GM18861 (cell line): ENCODE data around the gene DET1.

Experiments
- ATAC-seq: cut with Tn5 transposase; IDR thresholded peaks from one replicate; pipeline ENCODE4 v1.9.1; 2021; ENCODE audit not compliant: unreplicated experiment

DET1 gene

GRCh38 chr15:88467935-88468528 is 78.4 kb downstream of the DET1 start:
- ATAC-seq: no peak

- ATAC-seq: peak; percentile 83
Observed at GRCh38 chr15:88467073-88467934, 79.2 kb downstream of the DET1 start, which contains the start of the genes MRPL46 and MRPS11. MRPL46 (minus strand) TSS chr15:88467388; CDS start chr15:88467377, 11 bp downstream. MRPS11 (plus strand) TSS chr15:88467708; CDS start chr15:88467718, 10 bp downstream.

GRCh38 chr15:88465633-88466224 is 80.8 kb downstream of the DET1 start:
- no peak for ATAC-seq

DNA sequence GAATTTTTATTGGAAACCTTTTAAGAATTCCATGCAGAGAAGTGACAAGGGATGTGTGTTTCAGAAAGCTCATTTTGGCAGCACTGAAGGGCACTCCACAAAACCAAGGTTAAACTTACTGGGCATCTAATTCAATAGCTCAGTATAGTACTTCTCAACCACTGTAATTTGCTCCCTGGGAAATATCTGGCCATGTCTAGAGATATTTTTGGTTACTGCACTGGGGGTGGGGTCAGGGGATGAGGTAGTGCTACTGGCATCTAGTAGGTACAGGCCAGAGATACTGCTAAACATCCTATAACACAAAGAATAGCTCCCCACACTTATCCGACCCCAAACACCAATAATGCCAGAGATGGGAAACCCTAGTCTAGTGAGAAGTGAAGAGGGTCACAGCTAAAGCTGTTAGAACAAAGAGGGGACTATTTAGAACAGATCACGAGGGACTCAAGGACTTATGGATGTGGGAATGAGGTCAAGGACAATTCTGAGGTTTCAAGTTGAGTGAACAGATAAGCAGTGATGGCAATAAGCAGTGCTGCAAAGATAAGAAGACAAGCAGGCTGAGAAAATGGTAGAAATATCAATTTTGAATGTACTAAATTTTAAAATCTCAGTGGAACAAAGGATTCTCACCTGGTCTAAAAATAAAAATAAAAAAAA is 82.5 kb downstream of the DET1 start:
- ATAC-seq: no peak
